HepG2 (cell line): ENCODE measurements around the gene CTNNA1. TPM values are rescaled to one million over a fixed set of nuclear protein-coding genes. Genes with fewer than 3 reads are reported as not detected.

Experiments used
- ATAC-seq: fragments of 200-7000 bp; cut with Tn5 transposase; 3 replicates; pipeline ENCODE4 v1.9.1; 2020; ENCODE audit warnings: mild to moderate bottlenecking, moderate library complexity
- BruUV-seq: library from RNA; stranded (reverse); fragments of 400-500 nt; replicated peaks from 2 replicates; lab custom pipeline; 2021; lab: Mats Ljungman, UMichigan
- CTCF ChIA-PET: fragments of 300-600 bp; formaldehyde crosslinking; extraction: SDS; loops from one replicate; lab custom pipeline; 2021; ENCODE audit warnings: low total read pairs, inconsistent platforms, low intra/inter-chr PET ratio; lab: Yijun Ruan, JAX
- POLR2A ChIA-PET: fragments of 350-600 bp; sonication (Branson Sonifier 250); formaldehyde crosslinking; loops from one replicate; lab custom pipeline; 2020; ENCODE audit warnings: antibody characterized with exemption, inconsistent platforms; lab: Yijun Ruan, JAX
- DNase-seq: peaks from one replicate; pipeline ENCODE4 v3.0.0-alpha.2; 2015; ENCODE audit warnings: low spot score
- FAIRE-seq: peaks from 3 replicates; lab custom pipeline; 2011; peaks lifted over from hg19 to GRCh38; lab: Jason Lieb, UNC
- H2AFZ ChIP-seq: one replicate; pipeline ENCODE4 v1.6.1; 2011; ENCODE audit warnings: low read length, inconsistent platforms
- H3K27ac ChIP-seq: fragments of 300-600 bp; 3 replicates; pipeline ENCODE4 v1.8.0; 2011; ENCODE audit warnings: mixed run types, mild to moderate bottlenecking, mixed read lengths, low read length, inconsistent platforms; ENCODE audit not compliant: insufficient read depth; ENCODE audit errors: extremely low read length
- H3K27me3 ChIP-seq, 2 experiments: fragments of 200-600 bp in 1 of 2; 2 replicates in 1 of 2; 3 replicates in 1 of 2; pipeline versions ENCODE4 v1.6.0 to v1.8.0; 2011; ENCODE audit warnings: low read length in 2 of 2, mild to moderate bottlenecking in 2 of 2, moderate library complexity in 2 of 2, inconsistent platforms in 1 of 2; ENCODE audit not compliant: insufficient read depth in 2 of 2, control insufficient read depth in 1 of 2
- H3K36me3 ChIP-seq, 2 experiments: fragments of 200-600 bp in 1 of 2; replicated peaks in 1 of 2; 2 replicates in 1 of 2; 3 replicates in 1 of 2; pipeline versions ENCODE4 v1.5.1 to v1.8.0; 2011; ENCODE audit warnings: low read length in 2 of 2, inconsistent platforms in 1 of 2; ENCODE audit not compliant: insufficient read depth in 2 of 2, control insufficient read depth in 1 of 2
- H3K4me1 ChIP-seq: 2 replicates; pipeline ENCODE4 v1.5.1; 2012; ENCODE audit warnings: low read length, inconsistent platforms; ENCODE audit not compliant: insufficient read depth
- H3K4me2 ChIP-seq: 2 replicates; pipeline ENCODE4 v1.6.0; 2011; ENCODE audit warnings: low read depth, low read length, inconsistent platforms
- H3K4me3 ChIP-seq, 3 experiments: fragments of 200-600 bp in 1 of 3; sonication (generic), shearing (Covaris generic) in 1 of 3; replicated peaks in 1 of 3; 2 replicates each; pipeline ENCODE4 v1.5.1; 2011 to 2016; ENCODE audit warnings: low read length in 3 of 3, inconsistent platforms in 2 of 3, low read depth in 2 of 3, mild to moderate bottlenecking in 2 of 3, control low read depth in 1 of 3, mixed read lengths in 1 of 3; ENCODE audit not compliant: insufficient read depth in 1 of 3
- H3K79me2 ChIP-seq: one replicate; pipeline ENCODE4 v1.6.1; 2011; ENCODE audit warnings: low read length, inconsistent platforms; ENCODE audit not compliant: insufficient read depth
- H3K9ac ChIP-seq: 2 replicates; pipeline ENCODE4 v1.6.0; 2011; ENCODE audit warnings: mild to moderate bottlenecking, low read depth, low read length, inconsistent platforms; ENCODE audit not compliant: insufficient read depth
- H3K9me3 ChIP-seq: 2 replicates; pipeline ENCODE4 v1.5.1; 2012; ENCODE audit warnings: mild to moderate bottlenecking, low read length
- H4K20me1 ChIP-seq: 2 replicates; pipeline ENCODE4 v1.6.0; 2011; ENCODE audit warnings: inconsistent platforms, mild to moderate bottlenecking, low read length, moderate library complexity; ENCODE audit not compliant: insufficient read depth
- DR1 ChIP-seq: sonication (generic); formaldehyde crosslinking; IDR thresholded peaks from 2 replicates; pipeline ENCODE4 v1.8.0; 2021; ENCODE audit warnings: mild to moderate bottlenecking, missing genetic modification reagents, inconsistent platforms
- HDAC6 ChIP-seq: fragments of 200-600 bp; sonication (generic); IDR thresholded peaks from 2 replicates; pipeline ENCODE4 v1.7.0; 2017; ENCODE audit warnings: mild to moderate bottlenecking, antibody characterized with exemption, low read length, low read depth
- HOXD1 ChIP-seq: sonication (generic); formaldehyde crosslinking; IDR thresholded peaks from 2 replicates; pipeline ENCODE4 v1.5.0; 2020; ENCODE audit warnings: missing genetic modification reagents
- KDM2A ChIP-seq: sonication (generic); formaldehyde crosslinking; IDR thresholded peaks from 2 replicates; pipeline ENCODE4 v1.4.0; 2020; ENCODE audit warnings: low read depth, missing genetic modification reagents, borderline replicate concordance
- POLR2G ChIP-seq: fragments of 200-400 bp; formaldehyde crosslinking; IDR thresholded peaks from 2 replicates; pipeline ENCODE4 v1.6.1; 2018; ENCODE audit warnings: mild to moderate bottlenecking, low read depth, low read length, moderate library complexity
- SALL2 ChIP-seq: sonication (generic); formaldehyde crosslinking; IDR thresholded peaks from 2 replicates; pipeline ENCODE4 v1.8.1; 2023; ENCODE audit warnings: mild to moderate bottlenecking, missing genetic modification reagents, inconsistent platforms
- U2AF2 ChIP-seq: fragments of 200-400 bp; formaldehyde crosslinking; IDR thresholded peaks from 2 replicates; pipeline ENCODE4 v1.6.1; 2017; ENCODE audit warnings: low read depth, mild to moderate bottlenecking, low read length
- ZBTB38 ChIP-seq: sonication (generic); formaldehyde crosslinking; IDR thresholded peaks from 2 replicates; pipeline ENCODE4 v1.5.1; 2020; ENCODE audit warnings: mild to moderate bottlenecking, missing genetic modification reagents
- ZFYVE20 ChIP-seq: sonication (generic); formaldehyde crosslinking; IDR thresholded peaks from 2 replicates; pipeline ENCODE4 v1.8.0; 2023; ENCODE audit warnings: low read depth, mild to moderate bottlenecking, moderate library complexity, missing genetic modification reagents, borderline replicate concordance
- ZNF335 ChIP-seq: sonication (generic); formaldehyde crosslinking; IDR thresholded peaks from 2 replicates; pipeline ENCODE4 v1.4.0; 2020; ENCODE audit warnings: missing genetic modification reagents
- ZNF558 ChIP-seq: sonication (generic); formaldehyde crosslinking; IDR thresholded peaks from 2 replicates; pipeline ENCODE4 v1.9.0; 2022; ENCODE audit warnings: mild to moderate bottlenecking, missing genetic modification reagents, borderline replicate concordance
- ZNF83 ChIP-seq: sonication (generic); formaldehyde crosslinking; IDR thresholded peaks from 2 replicates; pipeline ENCODE4 v1.4.0; 2020; ENCODE audit warnings: missing genetic modification reagents, mild to moderate bottlenecking, borderline replicate concordance
- WGBS: methylation state at CpG from one replicate; pipeline ENCODE4 v1.1.6; 2017; ENCODE audit warnings: low lambda C conversion rate; 5-methylcytosine and 5-hydroxymethylcytosine counted together
- in situ Hi-C: cut with HindIII; loops from 2 replicates; pipeline ENCODE4 v1.10.0; 2017; ENCODE audit warnings: low pct_unique_long_range_greater_than_20kb; ENCODE audit not compliant: extremely low pct_ligation_motif_present
- intact Hi-C: fragments of 100-400 bp; cut with micrococcal nuclease; formaldehyde crosslinking; loops from one replicate; pipeline ENCODE4 v1.10.0; 2022; ENCODE audit not compliant: unreplicated experiment
- polyA plus RNA-seq, 8 experiments: library from polyadenylated mRNA; depleted of rRNA in 3 of 8; stranded (reverse) in 7 of 8; unstranded in 1 of 8; fragments of >200 nt; fragmentation: Illumina TruSeq in 4 of 8; extraction: Trizol in 4 of 8; gene quantifications; 2 replicates each; pipeline versions ENCODE4 v1.2.1 to v1.2.3, GENCODE V29; 2011 to 2016; ENCODE audit warnings: low read depth in 4 of 8, missing spikeins in 1 of 8, mixed read lengths in 1 of 8; ENCODE audit not compliant: insufficient read depth in 1 of 8
- total RNA-seq, 5 experiments: library from RNA; depleted of rRNA; stranded (reverse); fragments of >200 nt; fragmentation: Illumina TruSeq; extraction: Trizol; gene quantifications; 2 replicates each; pipeline ENCODE4 v1.2.3, GENCODE V29; 2016; ENCODE audit warnings: low read depth in 1 of 5
- TF ChIP-seq, protein P1 (sequence below): sonication (generic); formaldehyde crosslinking; conservative IDR thresholded peaks from 2 replicates; pipeline ENCODE4 v1.8.0; 2022; ENCODE audit warnings: missing genetic modification reagents
- TF ChIP-seq, protein P2 (sequence below): IDR thresholded peaks from 2 replicates; pipeline ENCODE4 v1.6.1; 2016; ENCODE audit warnings: control low read depth

CTNNA1 gene
- total and polyA plus RNA-seq, 2 of the 13 experiments (the other 11 are each of a cell fraction or from before 2014, with no cell fraction given): 66.8 to 162 TPM

DNA sequence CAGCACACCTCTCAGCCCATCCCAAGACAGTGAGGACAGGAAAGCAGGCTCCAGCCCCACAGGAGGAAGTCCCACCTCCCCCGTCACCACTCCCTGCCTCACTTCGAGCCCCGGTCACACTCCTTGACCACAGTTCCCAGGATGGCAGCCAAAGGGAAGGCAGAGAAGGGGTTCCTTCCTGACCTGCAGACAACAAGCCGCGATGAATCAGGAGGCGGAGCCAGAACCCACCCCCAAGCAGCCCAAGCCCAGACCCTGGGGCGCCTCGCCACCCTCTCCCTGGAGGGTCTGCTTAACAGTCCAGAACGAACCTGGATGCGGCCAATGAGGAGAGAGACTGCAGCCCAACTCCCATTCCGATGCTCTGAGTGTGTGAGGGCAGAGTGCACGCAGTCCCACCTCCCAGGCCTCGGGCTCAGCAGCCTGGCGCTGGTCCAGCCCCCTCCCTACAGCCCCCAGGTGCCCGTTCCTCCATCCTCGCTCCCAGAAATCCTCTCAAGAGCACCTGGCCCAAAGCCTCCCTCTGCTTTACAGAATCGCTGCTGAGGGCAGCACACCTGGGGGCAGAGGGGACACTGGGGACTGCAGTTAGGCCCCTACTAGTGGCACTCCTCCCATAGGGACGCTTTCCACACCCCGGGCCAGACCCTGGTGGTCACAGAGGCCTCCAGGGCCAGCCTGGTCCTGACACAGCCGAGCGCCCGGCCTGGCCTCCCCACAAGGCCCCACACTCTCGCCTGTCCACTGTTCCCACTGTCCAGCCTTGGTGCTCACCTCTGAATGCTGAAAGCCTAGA is 191.5 kb downstream of the CTNNA1 start:
- Histone ChIP-seq H2AFZ (no peak overlapping the region), H3K4me1 (no peaks in the 10 kb centered on the region), H3K9me3 (no peaks in the 10 kb centered on the region), H3K27ac (no peak overlapping the region), H3K4me3 (no peak overlapping the region), H4K20me1 (no peaks in the 10 kb centered on the region), H3K9ac (no peak overlapping the region), H3K79me2 (no peaks in the 10 kb centered on the region), H3K27me3 (no peaks in the 10 kb centered on the region), H3K36me3 (peaks cover 0 to 2% of the 10 kb centered on the region in 2 experiments; a peak in 2 of 5 replicates), H3K4me2 (no peak overlapping the region)
- DNase-seq (no peak), FAIRE-seq (no peak), ATAC-seq (peak; percentile 9)
- no TSS peak for BruUV-seq
- 93% methylated on average over 13 of the region's 23 CpGs for WGBS
- intact Hi-C loops: no loop called here
- in situ Hi-C loops: no loop called here
- ChIA-PET CTCF (no interaction called here), POLR2A (no interaction called here)
- TF ChIP-seq, protein P1, sequence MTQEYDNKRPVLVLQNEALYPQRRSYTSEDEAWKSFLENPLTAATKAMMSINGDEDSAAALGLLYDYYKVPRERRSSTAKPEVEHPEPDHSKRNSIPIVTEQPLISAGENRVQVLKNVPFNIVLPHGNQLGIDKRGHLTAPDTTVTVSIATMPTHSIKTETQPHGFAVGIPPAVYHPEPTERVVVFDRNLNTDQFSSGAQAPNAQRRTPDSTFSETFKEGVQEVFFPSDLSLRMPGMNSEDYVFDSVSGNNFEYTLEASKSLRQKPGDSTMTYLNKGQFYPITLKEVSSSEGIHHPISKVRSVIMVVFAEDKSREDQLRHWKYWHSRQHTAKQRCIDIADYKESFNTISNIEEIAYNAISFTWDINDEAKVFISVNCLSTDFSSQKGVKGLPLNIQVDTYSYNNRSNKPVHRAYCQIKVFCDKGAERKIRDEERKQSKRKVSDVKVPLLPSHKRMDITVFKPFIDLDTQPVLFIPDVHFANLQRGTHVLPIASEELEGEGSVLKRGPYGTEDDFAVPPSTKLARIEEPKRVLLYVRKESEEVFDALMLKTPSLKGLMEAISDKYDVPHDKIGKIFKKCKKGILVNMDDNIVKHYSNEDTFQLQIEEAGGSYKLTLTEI (CRISPR knock-in tag): no peak
- no peak for TF ChIP-seq U2AF2
- no peak for TF ChIP-seq ZBTB38 (CRISPR knock-in tag)
- no peak for TF ChIP-seq ZNF83
- no peak for TF ChIP-seq ZFYVE20 (CRISPR knock-in tag)
- TF ChIP-seq DR1: no peak
- no peak for TF ChIP-seq ZNF335 (CRISPR knock-in tag)
- TF ChIP-seq HOXD1 (CRISPR knock-in tag): no peak
- TF ChIP-seq, protein P2, sequence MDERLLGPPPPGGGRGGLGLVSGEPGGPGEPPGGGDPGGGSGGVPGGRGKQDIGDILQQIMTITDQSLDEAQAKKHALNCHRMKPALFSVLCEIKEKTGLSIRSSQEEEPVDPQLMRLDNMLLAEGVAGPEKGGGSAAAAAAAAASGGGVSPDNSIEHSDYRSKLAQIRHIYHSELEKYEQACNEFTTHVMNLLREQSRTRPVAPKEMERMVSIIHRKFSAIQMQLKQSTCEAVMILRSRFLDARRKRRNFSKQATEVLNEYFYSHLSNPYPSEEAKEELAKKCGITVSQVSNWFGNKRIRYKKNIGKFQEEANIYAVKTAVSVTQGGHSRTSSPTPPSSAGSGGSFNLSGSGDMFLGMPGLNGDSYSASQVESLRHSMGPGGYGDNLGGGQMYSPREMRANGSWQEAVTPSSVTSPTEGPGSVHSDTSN (CRISPR knock-in tag): no peak
- TF ChIP-seq ZNF558 (CRISPR knock-in tag): no peak
- no peak for TF ChIP-seq SALL2 (CRISPR knock-in tag)
- TF ChIP-seq HDAC6: no peak
- TF ChIP-seq KDM2A (CRISPR knock-in tag): no peak
- no peak for TF ChIP-seq POLR2G
